Transverse colon (tissue), 4 donors: ENCODE data around the gene FCER2.

ENCODE experiments used
- POLR2A ChIP-seq: fragments of 450-650 bp; IDR thresholded peaks from one replicate; pipeline ENCODE4 v1.6.1; 2016; ENCODE audit warnings: antibody characterized with exemption, mild to moderate bottlenecking, moderate library complexity
- POLR2AphosphoS5 ChIP-seq, 3 donors: sonication (generic); formaldehyde crosslinking; IDR thresholded peaks; one replicate each; pipeline ENCODE4 v1.6.1; 2016; ENCODE audit warnings: antibody characterized with exemption in 3 of 3
- TF ChIP-seq, protein P1 (sequence below), 5 experiments: fragments of 200-600 bp in 3 of 5; fragments of 450-650 bp in 2 of 5; sonication (generic) in 3 of 5; IDR thresholded peaks; 1 replicate in 2 of 5; 2 replicates in 3 of 5; pipeline ENCODE4 v1.5.1; 2016 to 2017; ENCODE audit warnings: antibody characterized with exemption in 5 of 5, inconsistent platforms in 3 of 5, mild to moderate bottlenecking in 2 of 5, moderate library complexity in 1 of 5

DNA sequence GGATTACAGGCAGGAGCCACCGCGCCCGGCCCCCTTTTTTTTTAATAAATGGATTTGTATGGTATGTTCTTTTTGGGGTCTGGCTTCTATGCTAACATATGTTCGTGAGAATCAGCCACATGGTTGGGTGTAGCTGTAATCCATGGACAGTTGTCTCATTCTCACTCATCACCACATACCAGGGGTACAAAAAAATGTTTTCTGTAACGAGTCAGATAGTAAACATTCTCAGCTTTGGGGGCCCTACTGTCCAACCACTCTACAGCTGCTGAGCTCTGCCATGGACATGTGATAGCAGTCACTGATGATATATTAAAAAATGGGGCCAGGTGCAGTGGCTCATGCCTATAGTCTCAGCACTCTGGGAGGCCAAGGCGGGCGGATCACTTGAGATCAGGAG, 38.2 kb downstream of the FCER2 start:
- TF ChIP-seq, protein P1, sequence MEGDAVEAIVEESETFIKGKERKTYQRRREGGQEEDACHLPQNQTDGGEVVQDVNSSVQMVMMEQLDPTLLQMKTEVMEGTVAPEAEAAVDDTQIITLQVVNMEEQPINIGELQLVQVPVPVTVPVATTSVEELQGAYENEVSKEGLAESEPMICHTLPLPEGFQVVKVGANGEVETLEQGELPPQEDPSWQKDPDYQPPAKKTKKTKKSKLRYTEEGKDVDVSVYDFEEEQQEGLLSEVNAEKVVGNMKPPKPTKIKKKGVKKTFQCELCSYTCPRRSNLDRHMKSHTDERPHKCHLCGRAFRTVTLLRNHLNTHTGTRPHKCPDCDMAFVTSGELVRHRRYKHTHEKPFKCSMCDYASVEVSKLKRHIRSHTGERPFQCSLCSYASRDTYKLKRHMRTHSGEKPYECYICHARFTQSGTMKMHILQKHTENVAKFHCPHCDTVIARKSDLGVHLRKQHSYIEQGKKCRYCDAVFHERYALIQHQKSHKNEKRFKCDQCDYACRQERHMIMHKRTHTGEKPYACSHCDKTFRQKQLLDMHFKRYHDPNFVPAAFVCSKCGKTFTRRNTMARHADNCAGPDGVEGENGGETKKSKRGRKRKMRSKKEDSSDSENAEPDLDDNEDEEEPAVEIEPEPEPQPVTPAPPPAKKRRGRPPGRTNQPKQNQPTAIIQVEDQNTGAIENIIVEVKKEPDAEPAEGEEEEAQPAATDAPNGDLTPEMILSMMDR (IDR thresholded peaks at IDR 0.05) = no peak
- TF ChIP-seq POLR2A (no peak), POLR2AphosphoS5 (IDR thresholded peaks at IDR 0.05) (no peak)
